Neural cell (in vitro differentiated cells): ENCODE measurements around the gene MPV17L. TPM values are rescaled to one million over a fixed set of nuclear protein-coding genes. Genes with fewer than 3 reads are reported as not detected.

ENCODE experiments used
- H2AFZ ChIP-seq: fragments of 200-600, 300-800 bp; sonication (generic), shearing (Covaris generic); 2 replicates; pipeline ENCODE4 v1.6.0; 2014; ENCODE audit warnings: low read depth, mild to moderate bottlenecking, antibody characterized with exemption, low read length, moderate library complexity
- H3F3A ChIP-seq: fragments of 200-600 bp; shearing (Covaris generic); 2 replicates; pipeline ENCODE4 v1.6.1; 2016; ENCODE audit warnings: mild to moderate bottlenecking, moderate library complexity, mixed read lengths, antibody characterized with exemption, low read length; ENCODE audit not compliant: insufficient read depth, poor library complexity, severe bottlenecking
- H3K27ac ChIP-seq: fragments of 200-600, 300-800 bp; sonication (generic), shearing (Covaris generic); 2 replicates; pipeline ENCODE4 v1.5.1; 2014; ENCODE audit warnings: mild to moderate bottlenecking, low read length, moderate library complexity
- H3K27me3 ChIP-seq: fragments of 300-800, 200-600 bp; sonication (generic), shearing (Covaris generic); 2 replicates; pipeline ENCODE4 v1.6.0; 2014; ENCODE audit warnings: mild to moderate bottlenecking, low read depth, low read length, moderate library complexity; ENCODE audit not compliant: insufficient read depth
- H3K36me3 ChIP-seq: fragments of 300-800, 200-600 bp; sonication (generic), shearing (Covaris generic); 2 replicates; pipeline ENCODE4 v1.5.1; 2014; ENCODE audit warnings: mild to moderate bottlenecking, antibody characterized with exemption, low read length, moderate library complexity; ENCODE audit not compliant: insufficient read depth
- H3K4me2 ChIP-seq: fragments of 300-800, 200-600 bp; sonication (generic), shearing (Covaris generic); 2 replicates; pipeline ENCODE4 v1.6.0; 2014; ENCODE audit warnings: mild to moderate bottlenecking, low read length
- H3K4me3 ChIP-seq: fragments of 300-800, 200-600 bp; sonication (generic), shearing (Covaris generic); 2 replicates; pipeline ENCODE4 v1.5.1; 2014; ENCODE audit warnings: mild to moderate bottlenecking, low read length, moderate library complexity
- H3K79me2 ChIP-seq: fragments of 200-600 bp; shearing (Covaris generic); replicated peaks from 2 replicates; pipeline ENCODE4 v1.6.0; 2014; ENCODE audit warnings: mild to moderate bottlenecking, low read length, moderate library complexity; ENCODE audit not compliant: insufficient read depth
- H3K9ac ChIP-seq: fragments of 300-800, 200-600 bp; sonication (generic), shearing (Covaris generic); 2 replicates; pipeline ENCODE4 v1.6.1; 2016; ENCODE audit warnings: mild to moderate bottlenecking, low read length, mixed read lengths
- H3K9me2 ChIP-seq: fragments of 200-600 bp; shearing (Covaris generic); 2 replicates; pipeline ENCODE4 v1.6.1; 2016; ENCODE audit warnings: mild to moderate bottlenecking, low read length, mixed read lengths; ENCODE audit not compliant: insufficient read depth
- H3K9me3 ChIP-seq: fragments of 200-600, 300-800 bp; sonication (generic), shearing (Covaris generic); 2 replicates; pipeline ENCODE4 v1.6.1; 2016; ENCODE audit warnings: mild to moderate bottlenecking, mixed run types, low read length, moderate library complexity, mixed read lengths
- H4K20me1 ChIP-seq: fragments of 200-600 bp; shearing (Covaris generic); 2 replicates; pipeline ENCODE4 v1.6.1; 2016; ENCODE audit warnings: mild to moderate bottlenecking, mixed run types; ENCODE audit not compliant: insufficient read depth
- CTCF ChIP-seq: fragments of 450-650 bp; IDR thresholded peaks from 2 replicates; pipeline ENCODE4 v1.5.1; 2014; ENCODE audit warnings: antibody characterized with exemption, mild to moderate bottlenecking, moderate library complexity; ENCODE audit not compliant: poor library complexity, severe bottlenecking
- EP300 ChIP-seq: fragments of 450-650 bp; conservative IDR thresholded peaks from 2 replicates; pipeline ENCODE4 v1.6.1; 2014; ENCODE audit warnings: antibody characterized with exemption, mild to moderate bottlenecking, moderate library complexity; ENCODE audit not compliant: poor library complexity, severe bottlenecking
- EZH2 ChIP-seq: fragments of 200-600, 300-800 bp; shearing (Covaris generic), sonication (generic); IDR thresholded peaks from 2 replicates; pipeline ENCODE4 v1.6.1; 2014; ENCODE audit warnings: antibody characterized with exemption, low read length, borderline replicate concordance, mild to moderate bottlenecking; ENCODE audit not compliant: insufficient read depth, poor library complexity, severe bottlenecking
- MXI1 ChIP-seq: fragments of 450-650 bp; conservative IDR thresholded peaks from 2 replicates; pipeline ENCODE4 v1.6.1; 2014; ENCODE audit warnings: antibody characterized with exemption, mild to moderate bottlenecking; ENCODE audit not compliant: poor library complexity, severe bottlenecking
- POLR2AphosphoS5 ChIP-seq: IDR thresholded peaks from 2 replicates; pipeline ENCODE4 v1.6.1; 2012
- RAD21 ChIP-seq: fragments of 450-650 bp; conservative IDR thresholded peaks from 2 replicates; pipeline ENCODE4 v1.6.1; 2014; ENCODE audit warnings: antibody characterized with exemption, mild to moderate bottlenecking, moderate library complexity
- REST ChIP-seq: IDR thresholded peaks from 2 replicates; pipeline ENCODE4 v1.6.1; 2012; ENCODE audit warnings: borderline replicate concordance
- SMC3 ChIP-seq: fragments of 450-650 bp; conservative IDR thresholded peaks from 2 replicates; pipeline ENCODE4 v1.6.1; 2014; ENCODE audit warnings: antibody characterized with exemption, mild to moderate bottlenecking, moderate library complexity; ENCODE audit not compliant: poor library complexity
- TAF1 ChIP-seq: IDR thresholded peaks from 2 replicates; pipeline ENCODE4 v1.6.1; 2012; ENCODE audit warnings: low read depth
- polyA plus RNA-seq: library from polyadenylated mRNA; depleted of rRNA; stranded (reverse); fragments of >200 nt; gene quantifications from 2 replicates; pipeline ENCODE4 v1.2.3, GENCODE V29; 2014

Gene MPV17L
- polyA plus RNA-seq, 1 donor from 2014 or later: 0.10 TPM

DNA sequence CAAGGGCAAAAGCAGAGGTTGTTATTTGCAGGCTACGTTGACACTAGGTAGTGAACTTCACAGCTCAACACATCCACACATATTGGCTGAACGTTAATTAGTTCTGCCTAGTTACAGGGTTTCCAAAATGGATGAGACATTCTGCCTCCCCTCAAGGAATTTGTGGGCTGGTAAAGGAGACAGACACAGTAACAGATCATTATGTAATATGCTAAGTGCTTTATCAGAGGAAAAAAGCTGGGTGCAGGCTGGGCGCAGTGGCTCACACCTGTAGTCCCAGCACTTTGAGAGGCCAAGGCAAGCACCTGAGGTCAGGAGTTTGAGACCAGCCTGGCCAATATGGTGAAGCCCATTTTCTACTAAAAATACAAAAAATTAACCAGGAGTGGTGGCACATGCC, 65.0 kb downstream of the MPV17L start:
- H3K36me3 ChIP-seq: no peaks in the 10 kb centered on the region
- H3K79me2 ChIP-seq: peaks cover 4% of the 10 kb centered on the region
- H4K20me1 ChIP-seq: no peaks in the 10 kb centered on the region
- no peak overlapping the region for H2AFZ ChIP-seq
- H3K27me3 ChIP-seq: no peaks in the 10 kb centered on the region
- H3K4me3 ChIP-seq: no peak overlapping the region
- H3K4me2 ChIP-seq: no peak overlapping the region
- no peaks in the 10 kb centered on the region for H3F3A ChIP-seq
- no peak overlapping the region for H3K27ac ChIP-seq
- no peak overlapping the region for H3K9ac ChIP-seq
- TF ChIP-seq EZH2 (no peak), CTCF (no peak), MXI1 (no peak), EP300 (no peak), TAF1 (no peak), RAD21 (no peak), POLR2AphosphoS5 (no peak), REST (no peak), SMC3 (no peak)
- no peaks in the 10 kb centered on the region for H3K9me2 ChIP-seq
- no peaks in the 10 kb centered on the region for H3K9me3 ChIP-seq

DNA sequence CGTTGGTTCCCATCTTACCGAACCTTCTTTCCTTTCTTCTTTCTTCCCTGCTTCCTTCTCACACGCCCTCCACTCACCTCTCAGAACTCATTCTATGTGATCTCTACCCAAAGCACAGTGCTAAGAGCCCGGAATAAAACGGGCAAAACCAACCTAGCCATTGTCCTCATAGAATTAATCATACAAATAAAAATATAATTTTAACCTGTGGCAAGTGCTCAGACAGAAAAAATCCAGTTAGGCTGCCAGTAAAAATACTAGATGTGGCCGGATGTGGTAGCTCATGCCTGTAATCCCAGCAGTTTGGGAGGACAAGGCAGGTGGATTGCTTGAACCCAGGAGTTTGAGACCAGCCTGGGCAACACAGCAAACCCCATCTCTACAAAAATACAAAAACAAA, 65.8 kb downstream of the MPV17L start:
- no peak overlapping the region for H3K4me3 ChIP-seq
- no peak overlapping the region for H2AFZ ChIP-seq
- no peaks in the 10 kb centered on the region for H4K20me1 ChIP-seq
- H3K9ac ChIP-seq: no peak overlapping the region
- no peaks in the 10 kb centered on the region for H3K9me2 ChIP-seq
- H3K27me3 ChIP-seq: no peaks in the 10 kb centered on the region
- no peak overlapping the region for H3K27ac ChIP-seq
- H3F3A ChIP-seq: no peaks in the 10 kb centered on the region
- TF ChIP-seq POLR2AphosphoS5 (no peak), EZH2 (no peak), RAD21 (no peak), MXI1 (no peak), SMC3 (no peak), EP300 (no peak), TAF1 (no peak), REST (no peak), CTCF (no peak)
- peaks cover 4% of the 10 kb centered on the region for H3K79me2 ChIP-seq
- H3K36me3 ChIP-seq: no peaks in the 10 kb centered on the region
- no peak overlapping the region for H3K4me2 ChIP-seq
- no peaks in the 10 kb centered on the region for H3K9me3 ChIP-seq
